GM21723 (cell line): ENCODE results near the gene LRRC75A.
"Not testable (repeated sequence)": the region's sequence is repeated elsewhere in the genome, so short reads cannot be mapped to it uniquely, and the experiment has no call there.

ENCODE experiments used
- ATAC-seq: cut with Tn5 transposase; IDR thresholded peaks from one replicate; pipeline ENCODE4 v1.9.1; 2021; ENCODE audit warnings: mild to moderate bottlenecking, moderate library complexity; ENCODE audit not compliant: unreplicated experiment

Gene LRRC75A

DNA sequence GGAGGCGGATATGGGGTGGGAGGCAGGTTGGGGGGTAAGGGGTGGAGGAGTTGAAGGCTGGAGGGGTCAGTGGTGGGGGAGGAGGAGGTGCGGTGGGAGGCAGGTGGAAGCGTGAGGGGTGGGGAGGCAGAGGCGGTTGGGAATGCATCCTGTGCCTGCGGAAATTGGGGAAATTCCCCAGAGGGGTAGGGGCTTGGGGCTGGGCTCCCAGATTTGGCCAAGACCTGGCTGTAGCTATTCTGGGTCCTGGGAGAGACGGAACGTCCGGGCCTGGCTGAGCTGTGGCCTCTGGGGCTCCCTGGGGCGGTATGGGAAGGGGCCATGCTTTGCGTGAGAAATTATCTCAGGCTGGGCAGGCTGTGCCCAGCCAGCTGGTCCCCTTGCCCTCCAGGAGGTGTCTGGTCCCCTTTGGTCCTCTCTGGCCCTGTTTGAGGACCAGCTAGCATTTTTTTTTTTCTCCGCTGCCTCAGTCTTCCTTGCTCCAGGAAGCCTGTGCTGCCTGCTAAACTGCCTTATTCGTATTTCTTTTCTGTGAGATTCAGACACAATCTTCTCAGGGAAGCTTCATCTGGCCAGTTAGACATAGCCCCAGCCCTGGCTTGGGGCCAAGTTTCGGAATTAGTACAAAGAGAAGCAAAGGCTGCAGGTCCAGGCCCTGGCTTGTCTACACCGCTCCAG lies 83.9 kb downstream of the LRRC75A start:
- ATAC-seq, result peak; percentile 91

DNA sequence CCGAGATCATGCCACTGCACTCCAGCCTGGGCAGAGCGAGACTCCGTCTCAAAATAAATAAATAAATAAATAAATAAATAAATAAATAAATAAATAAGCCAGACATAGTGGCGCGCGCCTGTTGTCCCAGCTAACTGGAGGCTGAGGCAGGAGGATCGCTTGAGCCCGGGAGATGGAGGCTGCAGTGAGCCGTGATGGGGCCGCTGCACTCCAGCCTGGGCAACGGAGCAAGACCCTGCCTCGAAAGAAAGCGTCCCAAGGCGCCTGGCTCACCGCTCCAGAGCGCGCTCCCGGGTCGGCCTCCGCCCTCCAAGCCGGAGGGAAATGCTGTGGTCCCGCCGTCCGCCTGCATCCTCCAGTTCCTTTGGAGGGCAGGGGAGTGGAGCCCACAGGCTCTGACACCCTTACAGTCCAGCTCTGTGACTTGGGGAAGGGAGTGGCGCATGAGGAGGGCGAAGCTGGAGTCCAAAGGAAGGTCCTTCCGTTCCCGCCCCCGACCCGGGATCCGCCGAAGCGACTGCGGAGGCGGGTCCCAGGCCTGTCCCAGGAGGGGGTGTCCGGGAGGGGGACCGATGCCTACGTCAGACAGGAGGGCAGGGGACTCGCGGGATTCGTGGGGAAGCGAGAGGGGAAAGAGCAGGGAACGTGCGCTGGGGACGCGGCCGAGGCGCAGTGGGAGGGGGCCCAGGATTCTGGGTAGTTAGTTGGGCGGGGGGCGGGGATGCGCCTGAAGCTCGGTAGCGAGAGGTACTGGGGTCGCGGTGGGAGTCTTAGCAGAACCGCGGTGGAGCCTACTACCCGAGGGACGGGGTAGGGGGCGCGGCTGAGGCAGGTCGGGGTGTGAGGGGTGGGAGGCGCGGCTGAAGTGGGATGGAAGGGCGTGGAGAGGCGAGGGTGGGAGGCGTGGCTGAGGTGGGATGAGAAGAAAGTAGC lies 85.0 kb downstream of the LRRC75A start:
- no peak for ATAC-seq

DNA sequence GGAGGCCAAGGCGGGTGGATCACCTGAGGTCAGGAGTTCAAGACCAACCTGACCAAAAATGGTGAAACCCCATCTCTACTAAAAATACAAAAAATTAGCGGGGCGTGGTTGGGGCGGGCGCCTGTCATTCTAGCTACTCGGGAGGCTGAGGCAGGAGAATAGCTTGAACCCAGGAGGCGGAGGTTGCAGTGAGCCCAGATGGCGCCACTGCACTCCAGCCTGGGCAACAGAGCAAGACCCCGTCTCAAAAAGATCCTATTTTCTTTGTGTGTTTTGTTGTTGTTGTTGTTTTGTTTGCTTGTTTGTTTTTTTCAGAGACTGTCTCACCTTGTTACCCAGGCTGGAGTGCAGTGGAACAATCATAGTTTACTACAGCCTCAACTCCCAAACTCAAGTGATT lies 88.1 kb downstream of the LRRC75A start:
- not testable (repeated sequence) for ATAC-seq

DNA sequence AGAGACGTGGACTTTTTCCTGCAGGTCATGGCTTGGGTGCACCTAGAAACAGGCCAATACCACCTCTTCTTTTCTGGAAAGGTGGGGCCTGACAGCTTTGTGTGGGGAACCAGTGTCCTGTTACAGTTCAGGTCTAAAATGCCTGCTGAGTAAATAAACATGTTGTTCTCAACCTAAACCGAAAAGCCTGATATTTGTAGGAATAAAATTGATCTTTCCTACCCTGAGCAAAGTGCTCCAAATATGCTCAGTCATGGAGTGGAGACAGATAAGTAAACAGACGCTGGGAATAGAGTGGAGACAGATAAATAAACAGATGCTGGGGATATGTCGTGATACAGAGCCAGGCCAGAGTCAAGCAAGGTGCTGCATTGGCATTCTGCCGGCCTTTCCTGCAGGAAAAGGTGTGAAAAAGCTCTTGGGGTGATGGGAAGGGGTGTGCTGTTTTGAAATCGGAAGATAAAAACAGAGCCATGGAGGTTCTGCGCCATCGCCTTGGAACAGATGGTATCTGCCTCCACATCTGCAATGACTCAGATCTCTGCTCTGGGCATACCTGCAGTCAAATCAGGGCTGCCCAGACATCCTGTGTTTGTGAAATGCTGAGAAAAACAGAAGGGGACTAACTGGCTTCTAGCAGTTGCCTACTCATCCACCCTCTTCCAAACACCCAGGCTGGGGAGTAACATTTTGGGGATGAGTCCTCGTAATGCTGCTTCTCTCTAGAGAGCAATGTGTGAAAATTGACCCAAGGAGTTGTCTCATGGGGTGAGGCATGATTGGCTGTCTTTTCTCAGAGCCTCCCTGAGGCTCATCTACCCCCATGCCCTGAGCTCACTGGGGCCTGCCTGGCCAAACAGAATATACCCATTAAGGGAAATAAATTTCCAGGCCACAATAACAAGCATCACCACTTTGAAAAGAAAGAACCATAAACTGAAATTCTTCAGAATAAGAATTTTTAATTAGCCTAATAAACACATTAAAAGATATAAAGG lies 93.4 kb downstream of the LRRC75A start:
- ATAC-seq, result peak; percentile 86

DNA sequence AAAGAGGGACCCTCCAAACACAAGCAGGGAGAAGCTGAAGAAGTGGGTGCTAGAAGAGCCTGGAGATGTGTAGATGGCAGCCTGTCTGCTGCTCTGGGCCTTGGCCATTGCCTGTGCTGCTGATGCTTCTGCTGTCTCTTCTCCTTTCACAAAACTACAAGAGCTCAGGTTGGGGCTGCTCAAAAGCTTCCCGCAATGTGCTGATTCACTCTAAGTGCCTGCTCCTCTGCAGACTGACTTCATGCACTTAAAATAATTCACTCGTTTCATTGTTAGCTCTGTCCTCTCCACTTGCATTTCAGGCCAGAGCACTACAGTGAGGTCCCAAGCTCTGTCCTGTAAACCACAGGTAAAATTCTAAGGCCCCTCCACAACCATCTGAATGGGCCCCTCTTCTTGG lies 95.3 kb downstream of the LRRC75A start:
- not testable (repeated sequence) for ATAC-seq

DNA sequence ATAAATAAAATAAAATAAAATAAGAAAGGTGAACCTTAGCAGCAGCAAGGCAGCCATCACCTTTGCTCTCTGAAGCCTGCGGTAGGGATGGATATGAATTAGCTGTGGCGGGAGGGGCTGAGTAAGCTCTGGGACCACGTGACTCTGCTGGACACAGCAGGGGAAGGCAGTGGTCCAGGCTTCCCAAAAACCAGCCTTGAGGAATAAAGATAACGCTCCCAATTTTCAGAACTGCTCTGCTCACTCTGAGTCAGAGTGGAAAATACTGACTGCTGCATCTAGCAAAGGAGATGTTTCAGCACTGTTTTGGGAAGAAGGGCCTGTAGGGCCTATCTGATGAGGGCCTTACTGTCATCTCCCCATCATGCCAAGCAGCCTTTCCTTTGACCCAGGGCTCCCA lies 96.1 kb downstream of the LRRC75A start:
- not testable (repeated sequence) for ATAC-seq

DNA sequence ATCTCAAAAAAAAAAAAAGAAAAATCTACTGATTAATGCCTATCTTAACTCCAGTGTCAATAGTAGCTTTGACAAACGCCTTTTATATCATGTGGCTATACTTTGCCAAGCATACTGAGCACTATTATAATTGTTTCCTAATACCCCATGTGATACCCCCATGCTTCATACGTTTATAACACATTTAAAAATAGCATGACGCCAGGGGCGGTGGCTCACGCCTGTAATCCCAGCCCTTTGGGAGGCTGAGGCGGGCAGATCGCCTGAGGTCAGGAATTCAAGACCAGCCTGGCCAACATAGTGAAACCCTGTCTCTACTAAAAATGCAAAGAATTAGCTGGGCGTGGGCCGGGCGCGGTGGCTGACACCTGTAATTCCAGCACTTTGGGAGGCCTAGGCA lies 99.5 kb downstream of the LRRC75A start:
- not testable (repeated sequence) for ATAC-seq
